K562 (cell line): ENCODE measurements around the gene POP5. TPM values are rescaled to one million over a fixed set of nuclear protein-coding genes. Genes with fewer than 3 reads are reported as not detected.

ENCODE experiments used
- ATAC-seq: fragments of 200-7000 bp; cut with Tn5 transposase; 3 replicates; pipeline ENCODE4 v1.9.1; 2020; ENCODE audit warnings: moderate library complexity
- BruUV-seq: library from RNA; stranded (reverse); fragments of 400-500 nt; replicated peaks from 2 replicates; lab custom pipeline; 2021; lab: Mats Ljungman, UMichigan
- CTCF ChIA-PET: fragments of 300-600 bp; formaldehyde crosslinking; extraction: SDS; loops from one replicate; lab custom pipeline; 2021; ENCODE audit warnings: low intra/inter-chr PET ratio; lab: Yijun Ruan, JAX
- POLR2A ChIA-PET: fragments of 300-600, 350-650 bp; sonication (Branson Sonifier 250); formaldehyde crosslinking; extraction: SDS; loops from one replicate; lab custom pipeline; 2021; ENCODE audit warnings: antibody characterized with exemption, inconsistent platforms; lab: Yijun Ruan, JAX
- DNase-seq, 4 experiments: peaks; one replicate each; pipeline versions ENCODE4 v3.0.0 to v3.0.0-alpha.2; 2011 to 2018; ENCODE audit warnings: low spot score in 3 of 4, mixed read lengths in 3 of 4; ENCODE audit errors: extremely low read depth in 1 of 4
- FAIRE-seq: peaks from 2 replicates; lab custom pipeline; 2011; peaks lifted over from hg19 to GRCh38; lab: Jason Lieb, UNC
- H2AFZ ChIP-seq: 2 replicates; pipeline ENCODE4 v1.6.0; 2011; ENCODE audit warnings: low read depth, low read length, control low read depth, inconsistent platforms
- H3K27ac ChIP-seq: fragments of 200-600 bp; 3 replicates; pipeline ENCODE4 v1.8.0; 2011; ENCODE audit warnings: low read depth, mild to moderate bottlenecking, control low read depth, inconsistent platforms, low read length, moderate library complexity, mixed read lengths; ENCODE audit errors: extremely low read depth
- H3K27me3 ChIP-seq, 2 experiments: fragments of 300-600 bp in 1 of 2; 2 replicates in 1 of 2; 3 replicates in 1 of 2; pipeline versions ENCODE4 v1.6.0 to v1.8.0; 2011; ENCODE audit warnings: inconsistent platforms in 2 of 2, low read length in 2 of 2, mild to moderate bottlenecking in 1 of 2, mixed read lengths in 1 of 2, moderate library complexity in 1 of 2; ENCODE audit not compliant: control insufficient read depth in 2 of 2, insufficient read depth in 2 of 2
- H3K36me3 ChIP-seq: fragments of 300-600 bp; 3 replicates; pipeline ENCODE4 v1.8.0; 2011; ENCODE audit warnings: mild to moderate bottlenecking, low read length, inconsistent platforms; ENCODE audit not compliant: control insufficient read depth, insufficient read depth
- H3K4me1 ChIP-seq, 2 experiments: fragments of 200-600 bp in 1 of 2; replicated peaks in 1 of 2; 2 replicates in 1 of 2; 3 replicates in 1 of 2; pipeline versions ENCODE4 v1.5.1 to v1.8.0; 2011; ENCODE audit warnings: inconsistent platforms in 2 of 2, low read length in 2 of 2, mild to moderate bottlenecking in 1 of 2, mixed read lengths in 1 of 2, moderate library complexity in 1 of 2; ENCODE audit not compliant: control insufficient read depth in 2 of 2, insufficient read depth in 2 of 2
- H3K4me2 ChIP-seq: 2 replicates; pipeline ENCODE4 v1.6.1; 2011; ENCODE audit warnings: low read length, control low read depth, inconsistent platforms, mixed read lengths; ENCODE audit not compliant: insufficient read depth
- H3K4me3 ChIP-seq: fragments of 200-600 bp; sonication (generic), shearing (Covaris generic); 2 replicates; pipeline ENCODE4 v1.5.1; 2016; ENCODE audit warnings: control low read depth, inconsistent platforms
- H3K79me2 ChIP-seq: fragments of 200-600 bp; 3 replicates; pipeline ENCODE4 v1.8.0; 2011; ENCODE audit warnings: low read length, inconsistent platforms; ENCODE audit not compliant: control insufficient read depth, insufficient read depth
- H3K9ac ChIP-seq, 2 experiments: 2 replicates each; pipeline versions ENCODE4 v1.6.0 to v1.6.1; 2011; ENCODE audit warnings: low read depth in 2 of 2, low read length in 2 of 2, control low read depth in 1 of 2, inconsistent platforms in 1 of 2, mild to moderate bottlenecking in 1 of 2, mixed read lengths in 1 of 2; ENCODE audit not compliant: insufficient read depth in 1 of 2
- H3K9me1 ChIP-seq: one replicate; pipeline ENCODE4 v1.6.0; 2011; ENCODE audit warnings: inconsistent platforms, mild to moderate bottlenecking, low read length, moderate library complexity; ENCODE audit not compliant: control insufficient read depth, insufficient read depth
- H3K9me3 ChIP-seq: replicated peaks from 2 replicates; pipeline ENCODE4 v1.5.1; 2011; ENCODE audit warnings: low read depth, low read length, inconsistent platforms; ENCODE audit not compliant: control insufficient read depth, insufficient read depth
- H4K20me1 ChIP-seq: replicated peaks from 2 replicates; pipeline ENCODE4 v1.6.1; 2011; ENCODE audit warnings: low read length, inconsistent platforms, mixed read lengths; ENCODE audit not compliant: control insufficient read depth, insufficient read depth
- ARID4B ChIP-seq: sonication (generic); formaldehyde crosslinking; IDR thresholded peaks from 2 replicates; pipeline ENCODE4 v1.8.0; 2022; ENCODE audit warnings: mild to moderate bottlenecking, missing genetic modification reagents
- DACH1 ChIP-seq: fragments of 450-650 bp; IDR thresholded peaks from 2 replicates; pipeline ENCODE4 v1.6.1; 2018; ENCODE audit not compliant: partially characterized antibody
- ETV5 ChIP-seq: sonication (generic); formaldehyde crosslinking; IDR thresholded peaks from 2 replicates; pipeline ENCODE4 v1.4.0; 2020; ENCODE audit warnings: low read depth, mild to moderate bottlenecking, missing genetic modification reagents
- KLF16 ChIP-seq: IDR thresholded peaks from 2 replicates; pipeline ENCODE4 v1.6.1; 2016; ENCODE audit warnings: antibody characterized with exemption
- MED1 ChIP-seq: sonication (generic); formaldehyde crosslinking; IDR thresholded peaks from 2 replicates; pipeline ENCODE4 v1.8.1; 2023; ENCODE audit warnings: missing genetic modification reagents, borderline replicate concordance
- MLLT1 ChIP-seq, 2 experiments: fragments of 450-650 bp; IDR thresholded peaks; 2 replicates each; pipeline ENCODE4 v1.6.1; 2016
- MTA2 ChIP-seq: fragments of 450-650 bp; IDR thresholded peaks from 2 replicates; pipeline ENCODE4 v1.6.1; 2016; ENCODE audit warnings: low read depth
- PTRF ChIP-seq: fragments of 450-650 bp; IDR thresholded peaks from 2 replicates; pipeline ENCODE4 v1.6.1; 2016; ENCODE audit warnings: mild to moderate bottlenecking, missing genetic modification characterization, missing compliant biosample characterization
- SIX5 ChIP-seq, 2 experiments: IDR thresholded peaks; 2 replicates each; pipeline ENCODE4 v1.6.1; 2011; ENCODE audit warnings: low read length in 2 of 2, borderline replicate concordance in 1 of 2, low read depth in 1 of 2, mild to moderate bottlenecking in 1 of 2, moderate library complexity in 1 of 2; ENCODE audit not compliant: insufficient read depth in 1 of 2
- ZNF184 ChIP-seq: sonication (generic); formaldehyde crosslinking; IDR thresholded peaks from 2 replicates; pipeline ENCODE4 v1.5.0; 2020; ENCODE audit warnings: missing genetic modification reagents
- ZSCAN29 ChIP-seq: fragments of 450-650 bp; IDR thresholded peaks from 2 replicates; pipeline ENCODE4 v1.6.1; 2017
- WGBS: fragments of 100-300 bp; shearing (Covaris generic); methylation state at CpG from one replicate; pipeline ENCODE4 v1.1.6; 2016; ENCODE audit warnings: low coverage, mixed read lengths; ENCODE audit not compliant: insufficient coverage; ENCODE audit errors: missing lambda C conversion rate; 5-methylcytosine and 5-hydroxymethylcytosine counted together
- in situ Hi-C: fragments of 300-500 bp; cut with MboI; formaldehyde crosslinking; loops from 4 replicates; pipeline ENCODE4 v1.15.0; 2018; ENCODE audit warnings: inconsistent platforms, mixed read lengths
- intact Hi-C: fragments of 100-400 bp; cut with micrococcal nuclease; formaldehyde crosslinking; loops from 2 replicates; pipeline ENCODE4 v1.14.2; 2022
- polyA plus RNA-seq, 8 experiments: library from polyadenylated mRNA; depleted of rRNA in 4 of 8; stranded (reverse) in 5 of 8; unstranded in 3 of 8; fragments of >200 nt; fragmentation: Nextera tagmentation in 2 of 8; fragmentation: Illumina TruSeq in 1 of 8; extraction: Ambion mirVana in 2 of 8; extraction: Trizol in 1 of 8; gene quantifications; 2 replicates each; pipeline versions ENCODE4 v1.2.1 to v1.2.3, GENCODE V29; 2011 to 2014; ENCODE audit warnings: inconsistent platforms in 1 of 8, missing spikeins in 1 of 8
- total RNA-seq, 7 experiments: library from RNA; depleted of rRNA in 6 of 7; stranded (reverse); fragments of >200 nt in 6 of 7; fragmentation: Illumina TruSeq in 2 of 7; extraction: Trizol in 2 of 7; gene quantifications; 2 replicates each; pipeline versions ENCODE4 v1.2.1 to v1.2.3, GENCODE V29; 2011 to 2021; ENCODE audit warnings: low replicate concordance in 1 of 7

Gene POP5
- total and polyA plus RNA-seq, 9 of the 15 experiments (the other 6 are each of a cell fraction or from before 2014, with no cell fraction given) = 57.5 to 253 (median 73.8) TPM

- WGBS = under 1% methylated on average over 27 of the region's 43 CpGs
- Histone ChIP-seq H3K4me2 (peak within 1 kb of the TSS; percentile 98), H3K4me3 (peak within 1 kb of the TSS; percentile 99), H3K36me3 (peaks cover 34% of the 10 kb centered on the region), H3K9ac (peak within 1 kb of the TSS; percentile 91 to 96), H3K27ac (peak within 1 kb of the TSS; percentile 90), H3K9me1 (no peaks in the 10 kb centered on the region), H3K4me1 (peaks cover 27 to 35% of the 10 kb centered on the region in 2 experiments), H3K27me3 (no peaks in the 10 kb centered on the region), H4K20me1 (peaks cover 43% of the 10 kb centered on the region), H3K9me3 (no peaks in the 10 kb centered on the region), H2AFZ (peak within 1 kb of the TSS; percentile 99), H3K79me2 (peaks cover 52% of the 10 kb centered on the region)
- CTCF ChIA-PET = interaction anchor here (0.6 to 0.7 kb wide), 2 partner anchors 305 to 1239 kb away, joined by 4 read pairs; no protein-coding TSS in a partner anchor
- DNase-seq (peak; percentile 87 to 94 (median 91)), FAIRE-seq (peak; percentile 88), ATAC-seq (peak; percentile 81)
- POLR2A ChIA-PET = interaction anchor here (0.9 to 1.4 kb wide), 4 partner anchors 18 to 243 kb away, joined by 3 to 5 read pairs (median 4); partner anchors contain the start of gene POP5
- BruUV-seq = TSS peak; percentile 41
- intact Hi-C loops = no loop called here
- in situ Hi-C loops = no loop called here
- no peak for TF ChIP-seq PTRF
- no peak for TF ChIP-seq DACH1
- TF ChIP-seq KLF16 = no peak
- no peak for TF ChIP-seq MED1 (CRISPR knock-in tag)
- TF ChIP-seq MTA2 = no peak
- TF ChIP-seq SIX5 (IDR thresholded peaks at IDR 0.05; ENCODE audit: borderline replicate concordance in 1 of 2, insufficient read depth in 1 of 2, low read depth in 1 of 2, low read length in 2 of 2) = peak; percentile 45 to 65; a peak in 2 of 4 replicates
- TF ChIP-seq ETV5 (CRISPR knock-in tag) = 0 out of 2 replicates have a peak, but pooled peaks have one; percentile 16
- TF ChIP-seq ZSCAN29 = peak; percentile 31; the same call in 1 of the 2 replicates
- peak; percentile 30 to 45; a peak in 1 of 4 replicates for TF ChIP-seq MLLT1 (IDR thresholded peaks at IDR 0.05)
- no peak for TF ChIP-seq ZNF184 (CRISPR knock-in tag)
- peak; percentile 63; the same call in 1 of the 2 replicates for TF ChIP-seq ARID4B (CRISPR knock-in tag)
Observed at GRCh38 chr12:120534203-120534702, 46.9 kb downstream of the POP5 start, which contains the start of gene RNF10. Gene RNF10, plus strand, starts transcription at chr12:120534356. Its CDS starts 456 bp downstream, at chr12:120534812.
